ENCODE measurements around the gene FBXL20.
"Not testable (repeated sequence)": the region's sequence is repeated elsewhere in the genome, so short reads cannot be mapped to it uniquely, and the experiment has no call there.

The FBXL20 gene

GRCh38 chr17:39401412-39402243, at the start of gene FBXL20:
Gene FBXL20 (minus strand): TSS chr17:39401626. CDS start chr17:39401402, 224 bp downstream.
- peak; percentile 90 for DNase-seq (ENCODE audit: low read depth)

GRCh38 chr17:39450847-39451581, 49.6 kb upstream of the FBXL20 start, which contains the start of gene MED1:
Gene MED1 (minus strand): TSS chr17:39451263. CDS start chr17:39451062, 201 bp downstream.
- DNase-seq (ENCODE audit: low read depth), result peak; percentile 89

GRCh38 chr17:39450051-39450450, 48.6 kb upstream of the FBXL20 start:
- no peak for DNase-seq (ENCODE audit: low read depth)

- no peak for DNase-seq (ENCODE audit: low read depth)
These were observed 46.1 kb upstream of the FBXL20 start for GRCh38 chr17:39447561-39447960.

- no peak for DNase-seq (ENCODE audit: low read depth)
These were observed 41.9 kb upstream of the FBXL20 start for GRCh38 chr17:39443326-39443725.

GRCh38 chr17:39439868-39440267, 38.4 kb upstream of the FBXL20 start:
- not testable (repeated sequence) for DNase-seq (ENCODE audit: low read depth)

GRCh38 chr17:39429600-39429999, 28.2 kb upstream of the FBXL20 start:
- DNase-seq (ENCODE audit: low read depth), result no peak

GRCh38 chr17:39416141-39416540, 14.7 kb upstream of the FBXL20 start:
- no peak for DNase-seq (ENCODE audit: low read depth)

GRCh38 chr17:39410279-39410678, 8.9 kb upstream of the FBXL20 start:
- DNase-seq (ENCODE audit: low read depth), result no peak

GRCh38 chr17:39408360-39408759, 6.9 kb upstream of the FBXL20 start:
- no peak for DNase-seq (ENCODE audit: low read depth)

- no peak for DNase-seq (ENCODE audit: low read depth)
These were observed 5.5 kb upstream of the FBXL20 start for GRCh38 chr17:39406951-39407350.

GRCh38 chr17:39405436-39405835, 4.0 kb upstream of the FBXL20 start:
- DNase-seq (ENCODE audit: low read depth), result no peak

- DNase-seq (ENCODE audit: low read depth), result no peak
These were observed 3.3 kb upstream of the FBXL20 start for GRCh38 chr17:39404542-39405378.

- DNase-seq (ENCODE audit: low read depth), result no peak
These were observed 1.6 kb upstream of the FBXL20 start for GRCh38 chr17:39402890-39403605.

- peak; percentile 74 for DNase-seq (ENCODE audit: low read depth)
These were observed 941 bp upstream of the FBXL20 start for GRCh38 chr17:39402244-39402889.

GRCh38 chr17:39400547-39401411, 647 bp downstream of the FBXL20 start:
- no peak for DNase-seq (ENCODE audit: low read depth)

- DNase-seq (ENCODE audit: low read depth), result no peak
These were observed 1.6 kb downstream of the FBXL20 start for GRCh38 chr17:39399791-39400190.

- DNase-seq (ENCODE audit: low read depth), result no peak
These were observed 7.7 kb downstream of the FBXL20 start for GRCh38 chr17:39393736-39394135.

GRCh38 chr17:39391448-39391847, 10.0 kb downstream of the FBXL20 start:
- DNase-seq (ENCODE audit: low read depth), result no peak

- DNase-seq (ENCODE audit: low read depth), result no peak
These were observed 16.4 kb downstream of the FBXL20 start for GRCh38 chr17:39385040-39385439.

Measured in T-helper 22 cell (primary cell).